Measurements from ENCODE around the gene LYRM9.

DNA sequence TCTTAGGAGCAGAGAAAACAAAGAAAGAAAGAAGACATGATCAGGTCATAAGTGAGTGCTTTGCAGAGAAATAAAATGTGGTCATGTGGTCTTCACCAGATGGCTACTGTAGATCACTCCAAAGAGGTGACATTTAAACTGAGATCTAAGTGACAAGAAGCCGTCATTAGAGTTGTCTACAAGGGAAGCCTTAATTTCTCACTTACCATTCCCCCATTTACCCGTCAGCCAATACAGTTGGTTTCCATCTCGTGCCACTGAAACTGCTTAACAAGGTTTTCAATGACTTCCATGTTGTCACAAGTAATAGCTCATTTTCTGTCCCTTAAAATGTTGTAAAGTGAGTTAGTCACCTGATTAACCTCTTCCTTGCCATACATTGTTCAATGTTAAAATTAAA, 6.4 kb upstream of the LYRM9 start:
- TF ChIP-seq, protein P1, sequence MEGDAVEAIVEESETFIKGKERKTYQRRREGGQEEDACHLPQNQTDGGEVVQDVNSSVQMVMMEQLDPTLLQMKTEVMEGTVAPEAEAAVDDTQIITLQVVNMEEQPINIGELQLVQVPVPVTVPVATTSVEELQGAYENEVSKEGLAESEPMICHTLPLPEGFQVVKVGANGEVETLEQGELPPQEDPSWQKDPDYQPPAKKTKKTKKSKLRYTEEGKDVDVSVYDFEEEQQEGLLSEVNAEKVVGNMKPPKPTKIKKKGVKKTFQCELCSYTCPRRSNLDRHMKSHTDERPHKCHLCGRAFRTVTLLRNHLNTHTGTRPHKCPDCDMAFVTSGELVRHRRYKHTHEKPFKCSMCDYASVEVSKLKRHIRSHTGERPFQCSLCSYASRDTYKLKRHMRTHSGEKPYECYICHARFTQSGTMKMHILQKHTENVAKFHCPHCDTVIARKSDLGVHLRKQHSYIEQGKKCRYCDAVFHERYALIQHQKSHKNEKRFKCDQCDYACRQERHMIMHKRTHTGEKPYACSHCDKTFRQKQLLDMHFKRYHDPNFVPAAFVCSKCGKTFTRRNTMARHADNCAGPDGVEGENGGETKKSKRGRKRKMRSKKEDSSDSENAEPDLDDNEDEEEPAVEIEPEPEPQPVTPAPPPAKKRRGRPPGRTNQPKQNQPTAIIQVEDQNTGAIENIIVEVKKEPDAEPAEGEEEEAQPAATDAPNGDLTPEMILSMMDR (IDR thresholded peaks at IDR 0.05), result no peak
- TF ChIP-seq POLR2A (IDR thresholded peaks at IDR 0.05), result no peak

Data from adrenal gland (tissue), 5 donors.